Dedifferentiated amniotic fluid mesenchymal stem cell (primary cell): ENCODE measurements around the gene GRIK3.

ENCODE experiments used
- DNase-seq: peaks from one replicate; pipeline ENCODE4 v3.0.0-alpha.2; 2016; ENCODE audit errors: extremely low spot score

The GRIK3 gene

GRCh38 chr1:36765785-36766300 lies 268.5 kb downstream of the GRIK3 start:
- no peak for DNase-seq

GRCh38 chr1:36764798-36765197 lies 269.5 kb downstream of the GRIK3 start:
- DNase-seq, result no peak

- DNase-seq, result no peak
Observed at GRCh38 chr1:36763771-36764170, 270.5 kb downstream of the GRIK3 start.

GRCh38 chr1:36762174-36762573 lies 272.1 kb downstream of the GRIK3 start:
- DNase-seq, result no peak

- DNase-seq, result no peak
Observed at GRCh38 chr1:36761113-36761512, 273.2 kb downstream of the GRIK3 start.

- DNase-seq, result no peak
Observed at GRCh38 chr1:36760081-36760480, 274.2 kb downstream of the GRIK3 start.

- no peak for DNase-seq
Observed at GRCh38 chr1:36759355-36759754, 275.0 kb downstream of the GRIK3 start.

GRCh38 chr1:36755303-36756230 lies 278.7 kb downstream of the GRIK3 start:
- DNase-seq, result no peak

- DNase-seq, result no peak
Observed at GRCh38 chr1:36754366-36754765, 279.9 kb downstream of the GRIK3 start.

GRCh38 chr1:36753451-36753850 lies 280.9 kb downstream of the GRIK3 start:
- no peak for DNase-seq

GRCh38 chr1:36752891-36753361 lies 281.4 kb downstream of the GRIK3 start:
- no peak for DNase-seq

GRCh38 chr1:36752431-36752830 lies 281.9 kb downstream of the GRIK3 start:
- DNase-seq, result no peak

GRCh38 chr1:36751525-36751924 lies 282.8 kb downstream of the GRIK3 start:
- no peak for DNase-seq

- DNase-seq, result no peak
Observed at GRCh38 chr1:36748466-36748865, 285.8 kb downstream of the GRIK3 start.
